GM23338 (cell line): ENCODE data around the gene TAMM41. TPM values are rescaled to one million over a fixed set of nuclear protein-coding genes. Genes with fewer than 3 reads are reported as not detected.

Experiments
- ATAC-seq: fragments of 200-7000 bp; cut with Tn5 transposase; 3 replicates; pipeline ENCODE4 v1.9.1; 2020
- DNase-seq: peaks from one replicate; pipeline ENCODE4 v3.0.0-alpha.2; 2015; ENCODE audit warnings: low spot score
- H2AFZ ChIP-seq: fragments of 200-600 bp; sonication (generic); 2 replicates; pipeline ENCODE4 v1.8.0; 2016; ENCODE audit warnings: antibody characterized with exemption, mild to moderate bottlenecking, moderate library complexity
- H3F3A ChIP-seq: fragments of 200-600 bp; sonication (generic); replicated peaks from 2 replicates; pipeline ENCODE4 v1.8.0; 2017; ENCODE audit warnings: antibody characterized with exemption, mixed run types, low read depth
- H3K27ac ChIP-seq: fragments of 200-600 bp; sonication (generic); 2 replicates; pipeline ENCODE4 v1.6.1; 2016; ENCODE audit warnings: low read depth
- H3K27me3 ChIP-seq: fragments of 200-600 bp; sonication (generic); 2 replicates; pipeline ENCODE4 v1.8.0; 2016; ENCODE audit warnings: mild to moderate bottlenecking, mixed run types, moderate library complexity; ENCODE audit not compliant: insufficient read depth
- H3K36me3 ChIP-seq: fragments of 200-600 bp; sonication (generic); 2 replicates; pipeline ENCODE4 v1.8.0; 2016; ENCODE audit warnings: mild to moderate bottlenecking; ENCODE audit not compliant: insufficient read depth
- H3K4me1 ChIP-seq: fragments of 200-600 bp; sonication (generic); 2 replicates; pipeline ENCODE4 v1.8.0; 2016; ENCODE audit warnings: mild to moderate bottlenecking, moderate library complexity; ENCODE audit not compliant: insufficient read depth
- H3K4me2 ChIP-seq: fragments of 200-600 bp; sonication (generic); 2 replicates; pipeline ENCODE4 v1.7.1; 2017; ENCODE audit warnings: mixed run types
- H3K4me3 ChIP-seq: fragments of 200-600 bp; sonication (generic); 2 replicates; pipeline ENCODE4 v1.6.1; 2016; ENCODE audit warnings: mixed run types
- H3K79me2 ChIP-seq: fragments of 200-600 bp; sonication (generic); replicated peaks from 2 replicates; pipeline ENCODE4 v1.8.0; 2017; ENCODE audit warnings: mild to moderate bottlenecking; ENCODE audit not compliant: insufficient read depth
- H3K9me2 ChIP-seq: fragments of 200-600 bp; sonication (generic); 2 replicates; pipeline ENCODE4 v1.8.0; 2017; ENCODE audit not compliant: insufficient read depth
- H4K20me1 ChIP-seq: fragments of 200-600 bp; sonication (generic); replicated peaks from 2 replicates; pipeline ENCODE4 v1.8.0; 2017; ENCODE audit warnings: mild to moderate bottlenecking; ENCODE audit not compliant: insufficient read depth
- H3K27ac Mint-ChIP-seq: 2 replicates; pipeline ENCODE4 v1.8.0; 2020; ENCODE audit warnings: inconsistent platforms, mild to moderate bottlenecking, moderate library complexity, mixed read lengths
- H3K27me3 Mint-ChIP-seq: 3 replicates; pipeline ENCODE4 v1.8.0; 2022; ENCODE audit warnings: low read depth, mild to moderate bottlenecking, moderate library complexity, mixed read lengths, inconsistent platforms; ENCODE audit not compliant: insufficient read depth, poor library complexity
- H3K36me3 Mint-ChIP-seq: 3 replicates; pipeline ENCODE4 v1.8.0; 2021; ENCODE audit warnings: low read depth, mild to moderate bottlenecking, inconsistent platforms, moderate library complexity, mixed read lengths
- H3K4me1 Mint-ChIP-seq: 3 replicates; pipeline ENCODE4 v1.8.0; 2020; ENCODE audit warnings: mild to moderate bottlenecking, inconsistent platforms, mixed read lengths
- H3K4me3 Mint-ChIP-seq: 3 replicates; pipeline ENCODE4 v1.8.0; 2021; ENCODE audit warnings: moderate library complexity, mild to moderate bottlenecking, inconsistent platforms, mixed read lengths
- H3K9me3 Mint-ChIP-seq: 3 replicates; pipeline ENCODE4 v1.8.0; 2020; ENCODE audit warnings: moderate library complexity, mild to moderate bottlenecking, inconsistent platforms, mixed read lengths
- CTCF ChIP-seq, 2 experiments: fragments of 200-600 bp in 1 of 2; sonication (generic) in 1 of 2; conservative IDR thresholded peaks; 2 replicates each; pipeline versions ENCODE4 v1.5.1 to v1.6.1; 2016 to 2017; ENCODE audit warnings: antibody characterized with exemption in 2 of 2, low read depth in 2 of 2, mild to moderate bottlenecking in 2 of 2, moderate library complexity in 1 of 2
- ETS1 ChIP-seq: IDR thresholded peaks from 2 replicates; pipeline ENCODE4 v1.6.1; 2016; ENCODE audit warnings: antibody characterized with exemption
- JUNB ChIP-seq: IDR thresholded peaks from one replicate; pipeline ENCODE4 v1.6.1; 2016; ENCODE audit warnings: antibody characterized with exemption; ENCODE audit not compliant: unreplicated experiment
- STAT1 ChIP-seq: IDR thresholded peaks from one replicate; pipeline ENCODE4 v1.6.1; 2016; ENCODE audit warnings: antibody characterized with exemption; ENCODE audit not compliant: unreplicated experiment
- ZNF114 ChIP-seq: fragments of 250-450 bp; sonication (Bioruptor Pico); IDR thresholded peaks from 2 replicates; pipeline ENCODE4 v1.5.0; 2020; ENCODE audit warnings: mild to moderate bottlenecking, moderate library complexity
- ZNF331 ChIP-seq: fragments of 250-450 bp; sonication (Bioruptor Pico); IDR thresholded peaks from 2 replicates; pipeline ENCODE4 v1.5.0; 2020; ENCODE audit warnings: low read depth, mild to moderate bottlenecking, moderate library complexity
- ZNF462 ChIP-seq: fragments of 250-450 bp; sonication (Bioruptor Pico); IDR thresholded peaks from 2 replicates; pipeline ENCODE4 v1.5.0; 2020; ENCODE audit warnings: mild to moderate bottlenecking, moderate library complexity
- polyA plus RNA-seq: library from polyadenylated mRNA; unstranded; fragments of >200 nt; fragmentation: Nextera tagmentation; extraction: Ambion mirVana; gene quantifications from 2 replicates; pipeline ENCODE4 v1.2.1, GENCODE V29; 2016
- total RNA-seq: library from RNA; depleted of rRNA; stranded (reverse); fragments of >200 nt; shearing (Covaris generic); gene quantifications from 2 replicates; pipeline ENCODE4 v1.2.3, GENCODE V29; 2014

Gene TAMM41
- total and polyA plus RNA-seq, 2 experiments from 2014 or later = 8.9 to 19.2 TPM

GRCh38 chr3:11829416-11829815 lies 17.3 kb downstream of the TAMM41 start (continued):
- TF ChIP-seq ZNF462 (CRISPR knock-in tag) (no peak), ZNF331 (CRISPR knock-in tag) (no peak), ETS1 (no peak), JUNB (no peak), STAT1 (no peak)

- TF ChIP-seq STAT1 = no peak
- TF ChIP-seq ZNF114 = no peak
- TF ChIP-seq CTCF (conservative IDR thresholded peaks at IDR 0.05; ENCODE audit: low read depth in 2 of 2) = no peak
- peaks cover 62% of the 10 kb centered on the region for H3K36me3 Mint-ChIP-seq
- H3K27me3 Mint-ChIP-seq = no peaks in the 10 kb centered on the region
Measured at GRCh38 chr3:11826628-11827265, 19.9 kb downstream of the TAMM41 start.

More at GRCh38 chr3:11826628-11827265, 19.9 kb downstream of the TAMM41 start:
- peaks cover 13% of the 10 kb centered on the region; the same call in 1 of the 2 replicates for H3K36me3 ChIP-seq
- no peaks in the 10 kb centered on the region for H3K4me1 ChIP-seq
- DNase-seq (no peak), ATAC-seq (no peak)
- H3K79me2 ChIP-seq = no peaks in the 10 kb centered on the region
- H3F3A ChIP-seq = no peaks in the 10 kb centered on the region
- H3K4me1 Mint-ChIP-seq = no peaks in the 10 kb centered on the region
- no peaks in the 10 kb centered on the region for H3K27me3 ChIP-seq
- no peak overlapping the region for H3K4me2 ChIP-seq
- H3K4me3 ChIP-seq = no peak overlapping the region
- H2AFZ ChIP-seq = no peak overlapping the region
- no peak overlapping the region for H3K27ac Mint-ChIP-seq
- H3K4me3 Mint-ChIP-seq = no peak overlapping the region
- no peaks in the 10 kb centered on the region; the same call in 1 of the 2 replicates for H4K20me1 ChIP-seq
- no peaks in the 10 kb centered on the region for H3K9me3 Mint-ChIP-seq
- H3K27ac ChIP-seq = no peak overlapping the region
- no peaks in the 10 kb centered on the region for H3K9me2 ChIP-seq
